EL (cell line): Measurements from ENCODE around the gene IL1RAPL1.

Experiments used
- DNase-seq: peaks from one replicate; pipeline ENCODE4 v3.0.0-alpha.2; 2016

The IL1RAPL1 gene

GRCh38 chrX:28586981-28587551 is at the start of gene IL1RAPL1:
TSS of gene IL1RAPL1 (plus strand) at chrX:28587446.
- DNase-seq, result peak; percentile 0

- no peak for DNase-seq
These were observed 44.5 kb upstream of the IL1RAPL1 start for GRCh38 chrX:28542791-28543190.

DNA sequence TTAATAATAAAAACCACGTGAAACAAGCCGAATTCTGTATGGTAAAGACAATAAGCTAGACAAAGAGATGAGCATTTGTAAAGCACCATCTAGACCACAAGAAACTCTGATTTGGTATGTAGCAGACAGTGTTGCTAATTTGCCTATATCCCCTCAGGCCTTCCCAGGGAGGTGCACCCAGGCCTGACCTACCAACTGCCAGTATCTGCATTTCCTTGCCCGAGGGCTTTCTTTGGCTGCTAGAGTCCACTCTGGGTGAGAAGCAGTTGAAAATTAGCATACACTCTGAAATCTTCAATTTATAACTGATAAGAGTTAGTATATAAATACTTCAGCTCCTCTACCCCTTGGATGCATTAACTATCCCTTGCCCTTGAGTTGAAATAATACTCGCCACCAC is 37.4 kb upstream of the IL1RAPL1 start:
- DNase-seq, result no peak

GRCh38 chrX:28550331-28550872 is 36.8 kb upstream of the IL1RAPL1 start:
- DNase-seq, result no peak

- no peak for DNase-seq
These were observed 34.9 kb upstream of the IL1RAPL1 start for GRCh38 chrX:28552322-28552721.

GRCh38 chrX:28552882-28553829 is 34.1 kb upstream of the IL1RAPL1 start:
- no peak for DNase-seq

DNA sequence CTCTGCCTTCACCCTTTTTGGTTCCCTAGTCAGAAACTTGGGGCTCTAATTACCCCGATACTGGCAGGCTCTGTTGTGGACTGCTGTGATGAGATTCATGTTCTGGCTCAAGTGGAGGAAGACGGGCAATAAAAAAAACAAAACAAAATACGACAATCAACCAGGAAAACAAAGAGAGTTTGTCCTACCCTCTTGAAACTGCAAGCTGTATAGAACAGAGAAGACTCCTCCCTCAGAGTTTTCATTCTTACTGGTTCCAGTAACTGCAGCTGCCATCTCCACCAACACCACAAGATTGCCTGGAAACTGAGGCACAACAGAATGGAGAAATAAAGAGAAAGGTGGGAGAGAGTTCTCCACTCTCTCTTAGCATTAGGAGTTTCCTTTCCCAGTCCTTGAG is 11.1 kb upstream of the IL1RAPL1 start:
- DNase-seq, result no peak

- no peak for DNase-seq
These were observed 5.7 kb upstream of the IL1RAPL1 start for GRCh38 chrX:28581522-28581921.

- DNase-seq, result no peak
These were observed 4.7 kb upstream of the IL1RAPL1 start for GRCh38 chrX:28582511-28582910.

DNA sequence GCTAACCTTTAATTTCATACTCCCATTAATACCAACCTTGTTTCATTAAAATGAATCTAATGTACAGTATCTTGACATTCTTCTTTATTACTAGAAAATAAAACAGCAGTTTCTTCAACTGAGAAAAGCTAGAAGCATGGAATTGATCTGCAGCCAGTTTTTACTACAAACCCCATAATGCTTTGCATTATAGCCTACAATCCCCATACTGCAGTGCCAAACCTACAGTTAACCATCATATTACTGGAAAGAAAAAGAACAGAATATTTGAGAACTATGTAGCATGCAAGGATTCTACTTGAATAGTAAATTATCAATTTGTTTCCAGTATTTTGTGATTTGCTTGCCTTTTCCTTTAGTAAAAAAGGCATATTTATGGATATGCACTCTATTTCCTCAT is 3.2 kb upstream of the IL1RAPL1 start:
- no peak for DNase-seq

DNA sequence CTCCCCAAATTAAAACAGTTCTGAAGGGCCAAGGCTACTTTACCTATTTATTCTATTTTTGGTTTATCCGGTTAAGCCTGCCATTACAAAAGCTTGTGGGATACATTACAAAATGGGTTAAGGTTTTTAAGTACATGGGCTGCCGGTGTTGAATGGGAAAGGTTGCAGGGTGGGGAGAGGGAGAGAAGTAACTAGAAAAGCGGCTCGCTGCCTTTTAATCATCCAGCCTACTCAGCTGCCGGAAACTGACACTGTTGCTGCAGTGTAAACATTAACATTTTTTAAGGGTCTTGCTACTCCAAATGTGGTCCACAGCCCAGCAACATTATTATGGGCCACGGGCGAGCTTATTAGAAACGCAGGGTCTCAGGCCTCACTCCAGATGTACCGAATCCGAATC is 1.5 kb upstream of the IL1RAPL1 start:
- DNase-seq, result no peak

- no peak for DNase-seq
These were observed 960 bp upstream of the IL1RAPL1 start for GRCh38 chrX:28586286-28586685.

- DNase-seq, result no peak
These were observed 1.8 kb downstream of the IL1RAPL1 start for GRCh38 chrX:28589046-28589445.

DNA sequence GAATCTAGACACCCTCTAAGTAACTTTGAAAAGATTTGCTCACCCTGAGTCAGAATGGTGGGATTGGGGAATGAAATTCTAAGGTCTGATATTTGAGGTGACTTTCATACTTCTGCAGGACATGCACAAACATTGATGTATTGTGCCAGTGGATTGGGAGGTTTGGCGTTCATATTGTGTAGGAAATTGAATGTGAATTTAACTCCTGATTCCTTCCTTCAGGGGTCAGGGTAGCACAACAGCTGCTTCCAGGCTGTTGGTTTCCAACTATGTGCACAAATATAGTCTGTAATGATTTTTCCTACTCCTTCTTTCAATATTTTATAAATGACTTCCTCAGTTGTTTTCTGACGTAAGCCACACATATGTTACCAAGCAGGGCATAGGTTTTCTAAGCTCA is 3.1 kb downstream of the IL1RAPL1 start:
- DNase-seq, result no peak

DNA sequence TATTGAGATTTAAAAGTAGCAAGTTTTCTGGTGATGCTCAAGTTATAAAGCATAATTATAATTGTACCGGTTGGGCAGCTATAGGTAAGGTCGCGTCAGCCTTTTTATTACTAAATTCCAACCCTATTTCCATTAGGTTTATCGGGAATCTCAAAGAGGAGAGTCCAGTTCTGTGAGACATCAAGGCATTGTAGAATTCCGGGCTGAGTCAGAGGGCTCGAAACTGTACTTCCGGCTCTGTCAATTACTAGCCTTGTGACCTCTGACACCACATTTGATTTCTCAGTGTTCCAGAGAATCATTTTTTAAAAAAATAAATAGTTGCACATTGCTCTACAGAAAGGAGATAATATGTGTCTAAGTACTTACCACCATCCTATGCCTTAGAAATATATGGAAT is 4.3 kb downstream of the IL1RAPL1 start:
- DNase-seq, result no peak

DNA sequence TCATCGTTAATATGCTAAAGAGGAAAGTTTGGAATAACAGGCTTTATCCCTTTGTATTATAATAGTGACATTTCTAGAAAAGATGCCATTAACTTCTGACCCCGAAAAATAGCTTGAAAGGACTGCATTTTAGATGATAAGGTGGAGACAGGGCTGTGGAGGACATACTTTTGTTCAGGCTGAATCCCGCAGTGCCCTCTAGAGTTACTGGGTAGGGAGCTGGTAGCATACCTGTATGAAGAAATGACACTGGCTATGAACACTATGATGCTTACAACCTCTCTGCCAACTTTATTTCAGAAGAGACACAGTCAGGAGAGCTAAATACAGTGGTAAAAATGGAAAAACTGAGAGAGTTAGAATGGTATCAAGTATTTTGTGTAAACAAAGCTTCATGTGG is 8.1 kb downstream of the IL1RAPL1 start:
- DNase-seq, result no peak

GRCh38 chrX:28599957-28600356 is 12.7 kb downstream of the IL1RAPL1 start:
- no peak for DNase-seq

DNA sequence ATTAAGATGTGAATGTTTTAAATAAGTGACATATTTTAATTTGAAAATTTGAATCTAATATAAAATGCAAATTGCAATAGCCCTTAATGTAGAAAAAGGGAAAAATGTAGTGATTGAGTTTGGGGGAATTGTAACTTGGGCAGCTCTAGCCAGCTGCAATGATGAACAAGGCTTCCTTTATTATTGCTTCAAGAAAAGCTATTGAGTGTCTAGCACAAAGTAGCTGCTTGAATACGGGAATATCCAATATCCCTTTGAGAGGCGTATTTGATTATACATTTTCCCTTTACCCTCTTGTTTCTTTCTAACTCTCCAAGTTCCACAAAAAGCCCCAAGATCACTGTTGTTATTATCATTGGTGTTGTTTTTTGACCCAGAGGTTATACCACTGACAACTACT is 21.8 kb downstream of the IL1RAPL1 start:
- DNase-seq, result no peak

DNA sequence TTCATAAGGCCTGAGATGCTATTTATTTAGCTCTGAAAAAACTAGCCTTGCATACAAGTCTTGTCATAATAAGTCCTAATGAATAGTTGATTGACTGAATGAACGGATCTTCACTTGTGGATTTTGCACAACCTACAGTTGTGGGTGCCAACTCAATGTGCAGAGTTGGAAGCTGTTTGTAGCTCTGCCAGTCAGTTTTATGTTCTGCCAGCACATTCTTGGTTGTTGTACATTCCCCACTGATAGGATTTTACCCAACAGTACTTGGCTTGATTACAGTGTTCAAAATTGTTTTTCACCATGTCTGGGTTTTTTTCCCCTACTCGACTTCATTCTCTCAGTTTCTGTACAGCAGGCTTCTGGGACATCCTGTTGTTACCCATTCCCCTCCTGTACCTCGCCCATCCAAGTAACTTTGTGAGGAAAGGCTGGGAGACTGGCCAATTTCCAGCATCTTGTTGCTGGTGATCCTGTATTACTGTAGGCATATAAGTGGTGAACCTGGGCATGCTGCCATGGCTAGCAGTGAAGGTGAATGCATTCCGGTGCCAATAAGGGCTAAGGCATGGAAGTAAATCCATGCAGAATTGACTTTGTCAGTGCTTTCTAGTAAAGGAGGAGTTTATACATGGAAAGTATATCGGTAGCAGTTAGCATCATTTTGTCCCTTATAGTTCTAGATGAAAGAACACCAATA is 22.8 kb downstream of the IL1RAPL1 start:
- DNase-seq, result no peak

DNA sequence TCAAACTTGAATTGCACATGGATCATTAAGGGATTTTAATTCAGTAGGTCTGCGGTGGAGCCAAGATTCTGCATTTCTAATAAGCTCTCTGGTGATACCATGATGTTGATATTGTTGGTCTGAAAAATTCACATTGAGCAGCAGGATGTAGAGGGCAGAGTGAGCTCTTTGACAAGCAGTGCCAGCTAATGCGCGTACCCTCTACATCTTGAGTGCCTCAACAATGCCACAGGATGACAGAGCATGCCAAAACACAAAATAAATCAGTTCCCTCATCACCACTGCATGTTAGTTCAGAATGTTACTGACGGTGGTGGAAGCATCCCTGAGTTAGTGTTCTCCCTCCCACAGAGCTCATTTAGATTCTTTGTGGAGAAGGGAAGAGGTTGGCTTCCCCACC is 23.5 kb downstream of the IL1RAPL1 start:
- DNase-seq, result no peak

- DNase-seq, result no peak
These were observed 26.3 kb downstream of the IL1RAPL1 start for GRCh38 chrX:28613558-28613957.

- no peak for DNase-seq
These were observed 38.0 kb downstream of the IL1RAPL1 start for GRCh38 chrX:28625223-28625622.

DNA sequence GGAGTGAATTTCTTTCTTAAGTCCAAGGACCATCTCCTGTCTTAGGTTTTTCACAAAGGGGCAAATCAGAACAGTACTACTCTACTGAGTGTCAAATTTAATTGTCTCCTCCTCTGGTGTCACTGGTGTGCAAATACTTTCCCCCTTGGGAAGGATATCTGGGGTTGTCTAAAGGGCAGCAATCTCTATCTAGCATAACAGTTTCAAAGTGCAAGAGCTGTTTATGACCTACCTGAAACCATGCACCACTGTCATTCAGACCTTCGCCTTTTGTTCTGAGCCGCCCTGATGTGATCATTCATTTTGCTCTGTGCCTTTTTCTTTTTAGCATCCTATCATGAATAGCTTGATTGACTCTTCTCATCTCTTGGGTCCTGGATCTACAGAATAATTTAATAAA is 39.3 kb downstream of the IL1RAPL1 start:
- DNase-seq, result no peak

- no peak for DNase-seq
These were observed 40.9 kb downstream of the IL1RAPL1 start for GRCh38 chrX:28628120-28628519.
